Liver (tissue), 9 donors: ENCODE measurements around the gene TMEM108. TPM values are rescaled to one million over a fixed set of nuclear protein-coding genes. Genes with fewer than 3 reads are reported as not detected.

Experiments used
- DNase-seq: peaks from one replicate; pipeline ENCODE4 v3.0.0-alpha.2; 2017; ENCODE audit warnings: low spot score
- H3K27ac ChIP-seq, 2 donors: one replicate each; pipeline ENCODE4 v1.7.0; 2013; ENCODE audit warnings: inconsistent platforms in 2 of 2, low read length in 2 of 2, control low read depth in 1 of 2, low read depth in 1 of 2, mild to moderate bottlenecking in 1 of 2
- H3K27me3 ChIP-seq, 4 donors: one replicate each; pipeline versions ENCODE4 v1.6.1 to v1.7.0; 2013; ENCODE audit warnings: low read length in 3 of 4, inconsistent platforms in 1 of 4, mild to moderate bottlenecking in 1 of 4, moderate library complexity in 1 of 4; ENCODE audit not compliant: control insufficient read depth in 4 of 4, insufficient read depth in 4 of 4
- H3K36me3 ChIP-seq, 4 donors: one replicate each; pipeline versions ENCODE4 v1.6.1 to v1.7.0; 2013; ENCODE audit warnings: low read length in 3 of 4, mild to moderate bottlenecking in 3 of 4, low read depth in 1 of 4, moderate library complexity in 1 of 4; ENCODE audit not compliant: control insufficient read depth in 4 of 4, insufficient read depth in 3 of 4
- H3K4me1 ChIP-seq, 4 donors: one replicate each; pipeline versions ENCODE4 v1.6.1 to v1.7.0; 2013; ENCODE audit warnings: low read length in 3 of 4, mild to moderate bottlenecking in 3 of 4, moderate library complexity in 1 of 4; ENCODE audit not compliant: control insufficient read depth in 4 of 4, insufficient read depth in 4 of 4
- H3K4me3 ChIP-seq, 3 donors: one replicate each; pipeline versions ENCODE4 v1.6.1 to v1.7.0; 2013; ENCODE audit warnings: low read length in 3 of 3, control low read depth in 1 of 3, low read depth in 1 of 3, mild to moderate bottlenecking in 1 of 3
- H3K9ac ChIP-seq, 2 donors: one replicate each; pipeline ENCODE4 v1.7.0; 2013; ENCODE audit warnings: low read length in 2 of 2, mild to moderate bottlenecking in 2 of 2, moderate library complexity in 2 of 2, control low read depth in 1 of 2, low read depth in 1 of 2
- H3K9me3 ChIP-seq, 4 donors: one replicate each; pipeline versions ENCODE4 v1.6.1 to v1.7.0; 2013; ENCODE audit warnings: low read length in 3 of 4; ENCODE audit not compliant: control insufficient read depth in 4 of 4
- ATF3 ChIP-seq: IDR thresholded peaks from 2 replicates; pipeline ENCODE4 v1.6.1; 2016; ENCODE audit warnings: antibody characterized with exemption
- CTCF ChIP-seq: fragments of 150-350 bp; IDR thresholded peaks from 2 replicates; pipeline ENCODE4 v1.5.1; 2017; ENCODE audit warnings: improper control_type of control experiment, low read depth, low read length; ENCODE audit not compliant: missing input control
- EGR1 ChIP-seq, 2 donors: IDR thresholded peaks; 2 replicates each; pipeline ENCODE4 v1.6.1; 2016 to 2018; ENCODE audit warnings: antibody characterized with exemption in 2 of 2, low read depth in 2 of 2
- FOXA1 ChIP-seq: IDR thresholded peaks from 2 replicates; pipeline ENCODE4 v1.6.1; 2016; ENCODE audit warnings: antibody characterized with exemption
- FOXA2 ChIP-seq: IDR thresholded peaks from 2 replicates; pipeline ENCODE4 v1.6.1; 2016; ENCODE audit warnings: antibody characterized with exemption
- GABPA ChIP-seq, 2 donors: IDR thresholded peaks in 1 of 2; conservative IDR thresholded peaks in 1 of 2; 2 replicates each; pipeline ENCODE4 v1.6.1; 2016; ENCODE audit warnings: antibody characterized with exemption in 2 of 2, mild to moderate bottlenecking in 1 of 2, moderate library complexity in 1 of 2
- HNF4A ChIP-seq, 2 donors: conservative IDR thresholded peaks; 2 replicates each; pipeline ENCODE4 v1.6.1; 2016; ENCODE audit warnings: antibody characterized with exemption in 2 of 2, mild to moderate bottlenecking in 2 of 2
- HNF4G ChIP-seq: IDR thresholded peaks from 2 replicates; pipeline ENCODE4 v1.6.1; 2016; ENCODE audit warnings: antibody characterized with exemption
- JUND ChIP-seq, 2 donors: IDR thresholded peaks; 2 replicates each; pipeline ENCODE4 v1.6.1; 2016; ENCODE audit warnings: antibody characterized with exemption in 2 of 2
- MAX ChIP-seq: IDR thresholded peaks from 2 replicates; pipeline ENCODE4 v1.6.1; 2016; ENCODE audit warnings: antibody characterized with exemption
- NR2F2 ChIP-seq: IDR thresholded peaks from 2 replicates; pipeline ENCODE4 v1.6.1; 2016; ENCODE audit warnings: antibody characterized with exemption
- RAD21 ChIP-seq, 2 donors: IDR thresholded peaks; 2 replicates each; pipeline ENCODE4 v1.6.1; 2016; ENCODE audit warnings: antibody characterized with exemption in 2 of 2, mild to moderate bottlenecking in 2 of 2
- REST ChIP-seq: IDR thresholded peaks from 2 replicates; pipeline ENCODE4 v1.6.1; 2016; ENCODE audit warnings: antibody characterized with exemption, mild to moderate bottlenecking
- RXRA ChIP-seq, 2 donors: IDR thresholded peaks; 2 replicates each; pipeline ENCODE4 v1.6.1; 2017 to 2018; ENCODE audit warnings: antibody characterized with exemption in 2 of 2, mild to moderate bottlenecking in 1 of 2
- TAF1 ChIP-seq: conservative IDR thresholded peaks from 2 replicates; pipeline ENCODE4 v1.6.1; 2016; ENCODE audit warnings: antibody characterized with exemption, mild to moderate bottlenecking
- YY1 ChIP-seq: IDR thresholded peaks from 2 replicates; pipeline ENCODE4 v1.6.1; 2016; ENCODE audit warnings: antibody characterized with exemption, mild to moderate bottlenecking
- ZBTB33 ChIP-seq: IDR thresholded peaks from 2 replicates; pipeline ENCODE4 v1.6.1; 2016; ENCODE audit warnings: antibody characterized with exemption
- WGBS: extraction: QIAGEN DNeasy Blood & Tissue Kit; methylation state at CpG from one replicate; pipeline ENCODE4 v1.1.7; 2013; 5-methylcytosine and 5-hydroxymethylcytosine counted together
- polyA plus RNA-seq, 2 donors: library from polyadenylated mRNA; stranded (reverse) in 1 of 2; unstranded in 1 of 2; fragments of 200-250 nt in 1 of 2; fragments of >200 nt in 1 of 2; fragmentation: Nextera tagmentation in 1 of 2; extraction: Ambion mirVana in 1 of 2; gene quantifications; one replicate each; pipeline versions ENCODE4 v1.2.1 to v1.2.3, GENCODE V29; 2013 to 2015
- total RNA-seq, 2 donors: library from RNA; depleted of rRNA; stranded (reverse); fragments of >200 nt; gene quantifications; one replicate each; pipeline ENCODE4 v1.2.3, GENCODE V29; 2014
- donor health status: healthy.
- donor health status: healthy.
- donor health status: healthy.
- donor health status: healthy.
- donor health status: healthy.

TMEM108 gene
- total and polyA plus RNA-seq, 4 donors = 0.05 to 0.10 TPM; not detected in 2

- H3K4me3 ChIP-seq = no peak overlapping the region
- WGBS = 77% methylated on average over 2 of the region's 2 CpGs
Measured at GRCh38 chr3:133112666-133113065, 74.5 kb downstream of the TMEM108 start.

GRCh38 chr3:133113526-133113925 lies 75.3 kb downstream of the TMEM108 start:
- TF ChIP-seq CTCF (no peak), REST (no peak), MAX (no peak), GABPA (IDR thresholded peaks at IDR 0.05 in 1 of 2, conservative IDR thresholded peaks at IDR 0.05 in 1 of 2) (no peak), EGR1 (IDR thresholded peaks at IDR 0.05; ENCODE audit: low read depth in 2 of 2) (no peak), TAF1 (no peak), NR2F2 (no peak), FOXA1 (no peak), ZBTB33 (no peak), HNF4A (conservative IDR thresholded peaks at IDR 0.05) (no peak), FOXA2 (no peak), RXRA (IDR thresholded peaks at IDR 0.05) (no peak), JUND (IDR thresholded peaks at IDR 0.05) (no peak)
- Histone ChIP-seq H3K4me3 (no peak overlapping the region), H3K9ac (no peak overlapping the region), H3K36me3 (no peaks in the 10 kb centered on the region), H3K27me3 (peaks cover 0 to 3% (median 0%) of the 10 kb centered on the region in 4 donors), H3K9me3 (no peaks in the 10 kb centered on the region), H3K27ac (no peak overlapping the region), H3K4me1 (no peaks in the 10 kb centered on the region)
- no peak for DNase-seq
- WGBS = 85% methylated on average over 3 of the region's 3 CpGs

More at GRCh38 chr3:133112666-133113065, 74.5 kb downstream of the TMEM108 start:
- no peaks in the 10 kb centered on the region for H3K4me1 ChIP-seq
- peaks cover 0 to 3% (median 0%) of the 10 kb centered on the region in 4 donors for H3K27me3 ChIP-seq
- TF ChIP-seq GABPA (IDR thresholded peaks at IDR 0.05 in 1 of 2, conservative IDR thresholded peaks at IDR 0.05 in 1 of 2) (no peak), ZBTB33 (no peak), RAD21 (IDR thresholded peaks at IDR 0.05) (no peak), ATF3 (no peak), HNF4G (no peak), JUND (IDR thresholded peaks at IDR 0.05) (no peak), FOXA2 (no peak), NR2F2 (no peak), MAX (no peak), FOXA1 (no peak), YY1 (no peak), EGR1 (IDR thresholded peaks at IDR 0.05; ENCODE audit: low read depth in 2 of 2) (no peak)
- H3K36me3 ChIP-seq = no peaks in the 10 kb centered on the region
- H3K27ac ChIP-seq = no peak overlapping the region
- no peaks in the 10 kb centered on the region for H3K9me3 ChIP-seq
- DNase-seq = no peak
- H3K9ac ChIP-seq = no peak overlapping the region
